WTC11 (cell line): ENCODE results near the gene MDH1. TPM values are rescaled to one million over a fixed set of nuclear protein-coding genes. Genes with fewer than 3 reads are reported as not detected.

ENCODE experiments used
- ATAC-seq: fragments of 200-7000 bp; cut with Tn5 transposase; 2 replicates; pipeline ENCODE4 v1.10.0; 2021; ENCODE audit warnings: mild to moderate bottlenecking, moderate library complexity
- CTCF ChIA-PET: fragments of 300-600 bp; sonication (Branson Sonifier 250); formaldehyde crosslinking; loops from one replicate; lab custom pipeline; 2021; ENCODE audit warnings: antibody characterized with exemption; lab: Charles Lee
- POLR2A ChIA-PET: fragments of 350-600 bp; sonication (Branson Sonifier 250); formaldehyde crosslinking; loops from one replicate; lab custom pipeline; 2021; ENCODE audit warnings: antibody characterized with exemption; lab: Charles Lee
- DNase-seq: peaks from one replicate; pipeline ENCODE4 v3.0.0; 2021; ENCODE audit warnings: low spot score
- H3K27ac Mint-ChIP-seq: 2 replicates; pipeline ENCODE4 v1.8.0; 2021; ENCODE audit warnings: mixed read lengths
- H3K27me3 Mint-ChIP-seq: 2 replicates; pipeline ENCODE4 v1.8.0; 2021; ENCODE audit warnings: low read depth, mild to moderate bottlenecking, moderate library complexity, mixed read lengths
- H3K36me3 Mint-ChIP-seq: 2 replicates; pipeline ENCODE4 v1.8.0; 2021; ENCODE audit warnings: mixed read lengths
- H3K4me1 Mint-ChIP-seq: 2 replicates; pipeline ENCODE4 v1.8.0; 2022; ENCODE audit warnings: mixed read lengths
- H3K4me3 Mint-ChIP-seq: 2 replicates; pipeline ENCODE4 v1.8.0; 2021; ENCODE audit warnings: mild to moderate bottlenecking, moderate library complexity, mixed read lengths
- H3K9me3 Mint-ChIP-seq: 2 replicates; pipeline ENCODE4 v1.8.0; 2021; ENCODE audit warnings: mixed read lengths
- CBFB ChIP-seq: sonication (generic); formaldehyde crosslinking; IDR thresholded peaks from 2 replicates; pipeline ENCODE4 v1.8.1; 2022; ENCODE audit warnings: mild to moderate bottlenecking, low read depth, missing genetic modification reagents
- E2F5 ChIP-seq: sonication (generic); formaldehyde crosslinking; IDR thresholded peaks from 2 replicates; pipeline ENCODE4 v1.8.1; 2022; ENCODE audit warnings: mild to moderate bottlenecking, moderate library complexity, missing genetic modification reagents
- ESRRA ChIP-seq: sonication (generic); formaldehyde crosslinking; IDR thresholded peaks from 2 replicates; pipeline ENCODE4 v1.8.1; 2022; ENCODE audit warnings: mild to moderate bottlenecking, missing genetic modification reagents, borderline replicate concordance
- HMGXB4 ChIP-seq: sonication (generic); formaldehyde crosslinking; IDR thresholded peaks from 2 replicates; pipeline ENCODE4 v1.8.1; 2023; ENCODE audit warnings: mild to moderate bottlenecking, moderate library complexity, missing genetic modification reagents
- IRF2 ChIP-seq: sonication (generic); formaldehyde crosslinking; IDR thresholded peaks from 2 replicates; pipeline ENCODE4 v1.8.0; 2022; ENCODE audit warnings: low read depth, missing genetic modification reagents, borderline replicate concordance
- JUN ChIP-seq: sonication (generic); formaldehyde crosslinking; IDR thresholded peaks from 2 replicates; pipeline ENCODE4 v1.8.0; 2023; ENCODE audit warnings: mild to moderate bottlenecking, missing genetic modification reagents
- NR2C2 ChIP-seq: sonication (generic); formaldehyde crosslinking; IDR thresholded peaks from 2 replicates; pipeline ENCODE4 v1.8.0; 2022; ENCODE audit warnings: mild to moderate bottlenecking, missing genetic modification reagents
- OVOL2 ChIP-seq: fragments of 250-450 bp; sonication (Bioruptor Pico); IDR thresholded peaks from 2 replicates; pipeline ENCODE4 v1.9.0; 2021; ENCODE audit warnings: mild to moderate bottlenecking, borderline replicate concordance
- PRRX2 ChIP-seq: fragments of 250-450 bp; sonication (Bioruptor Pico); IDR thresholded peaks from 2 replicates; pipeline ENCODE4 v1.8.0; 2021; ENCODE audit warnings: mild to moderate bottlenecking
- SMAD4 ChIP-seq: sonication (generic); formaldehyde crosslinking; IDR thresholded peaks from 2 replicates; pipeline ENCODE4 v1.8.0; 2022; ENCODE audit warnings: mild to moderate bottlenecking, missing genetic modification reagents
- SP1 ChIP-seq: sonication (generic); formaldehyde crosslinking; conservative IDR thresholded peaks from 2 replicates; pipeline ENCODE4 v1.8.1; 2022; ENCODE audit warnings: missing genetic modification reagents
- ZBTB21 ChIP-seq: sonication (generic); formaldehyde crosslinking; IDR thresholded peaks from 2 replicates; pipeline ENCODE4 v1.8.1; 2023; ENCODE audit warnings: mild to moderate bottlenecking, missing genetic modification reagents, borderline replicate concordance
- ZNF219 ChIP-seq: sonication (generic); formaldehyde crosslinking; IDR thresholded peaks from 2 replicates; pipeline ENCODE4 v1.8.0; 2023; ENCODE audit warnings: missing genetic modification reagents, mild to moderate bottlenecking, borderline replicate concordance
- ZNF232 ChIP-seq: sonication (generic); formaldehyde crosslinking; IDR thresholded peaks from 2 replicates; pipeline ENCODE4 v1.8.0; 2022; ENCODE audit warnings: mild to moderate bottlenecking, missing genetic modification reagents
- ZNF281 ChIP-seq: sonication (generic); formaldehyde crosslinking; IDR thresholded peaks from 2 replicates; pipeline ENCODE4 v1.8.0; 2023; ENCODE audit warnings: mild to moderate bottlenecking, missing genetic modification reagents
- total RNA-seq: library from RNA; stranded (reverse); gene quantifications from 3 replicates; pipeline ENCODE4 v1.2.3, GENCODE V29; 2021
- TF ChIP-seq, protein P1 (sequence below): fragments of 250-450 bp; sonication (Bioruptor Pico); IDR thresholded peaks from 2 replicates; pipeline ENCODE4 v1.9.0; 2021; ENCODE audit warnings: mild to moderate bottlenecking, borderline replicate concordance
- TF ChIP-seq, protein P2 (sequence below): sonication (generic); formaldehyde crosslinking; IDR thresholded peaks from 2 replicates; pipeline ENCODE4 v1.8.0; 2022; ENCODE audit warnings: mild to moderate bottlenecking, missing genetic modification reagents
- TF ChIP-seq, protein P3 (sequence below): sonication (generic); formaldehyde crosslinking; IDR thresholded peaks from 2 replicates; pipeline ENCODE4 v1.8.1; 2023; ENCODE audit warnings: mild to moderate bottlenecking, missing genetic modification reagents
- TF ChIP-seq, protein P4 (sequence below): fragments of 250-450 bp; sonication (Bioruptor Pico); IDR thresholded peaks from 2 replicates; pipeline ENCODE4 v1.8.0; 2021; ENCODE audit warnings: mild to moderate bottlenecking

MDH1 gene
- total RNA-seq, 1 experiment from 2014 or later = 259 TPM

- no peak for TF ChIP-seq ZNF219
- POLR2A ChIA-PET = no interaction called here
- Mint-ChIP-seq H3K27ac (no peak overlapping the region), H3K4me3 (no peak overlapping the region), H3K27me3 (no peaks in the 10 kb centered on the region), H3K4me1 (peaks cover 24% of the 10 kb centered on the region), H3K9me3 (peaks cover 6% of the 10 kb centered on the region), H3K36me3 (no peaks in the 10 kb centered on the region)
- DNase-seq = no peak
- CTCF ChIA-PET = no interaction called here
- ATAC-seq = no peak
These were observed 54.7 kb downstream of the MDH1 start for GRCh38 chr2:63643486-63643885.

- ATAC-seq (no peak), DNase-seq (no peak)
- H3K4me3 Mint-ChIP-seq = no peak overlapping the region
- no peaks in the 10 kb centered on the region for H3K27me3 Mint-ChIP-seq
- ChIA-PET CTCF (no interaction called here), POLR2A (no interaction called here)
- H3K27ac Mint-ChIP-seq = no peak overlapping the region
- TF ChIP-seq PRRX2 (CRISPR knock-in tag) (no peak), ZBTB21 (no peak)
- TF ChIP-seq, protein P1, sequence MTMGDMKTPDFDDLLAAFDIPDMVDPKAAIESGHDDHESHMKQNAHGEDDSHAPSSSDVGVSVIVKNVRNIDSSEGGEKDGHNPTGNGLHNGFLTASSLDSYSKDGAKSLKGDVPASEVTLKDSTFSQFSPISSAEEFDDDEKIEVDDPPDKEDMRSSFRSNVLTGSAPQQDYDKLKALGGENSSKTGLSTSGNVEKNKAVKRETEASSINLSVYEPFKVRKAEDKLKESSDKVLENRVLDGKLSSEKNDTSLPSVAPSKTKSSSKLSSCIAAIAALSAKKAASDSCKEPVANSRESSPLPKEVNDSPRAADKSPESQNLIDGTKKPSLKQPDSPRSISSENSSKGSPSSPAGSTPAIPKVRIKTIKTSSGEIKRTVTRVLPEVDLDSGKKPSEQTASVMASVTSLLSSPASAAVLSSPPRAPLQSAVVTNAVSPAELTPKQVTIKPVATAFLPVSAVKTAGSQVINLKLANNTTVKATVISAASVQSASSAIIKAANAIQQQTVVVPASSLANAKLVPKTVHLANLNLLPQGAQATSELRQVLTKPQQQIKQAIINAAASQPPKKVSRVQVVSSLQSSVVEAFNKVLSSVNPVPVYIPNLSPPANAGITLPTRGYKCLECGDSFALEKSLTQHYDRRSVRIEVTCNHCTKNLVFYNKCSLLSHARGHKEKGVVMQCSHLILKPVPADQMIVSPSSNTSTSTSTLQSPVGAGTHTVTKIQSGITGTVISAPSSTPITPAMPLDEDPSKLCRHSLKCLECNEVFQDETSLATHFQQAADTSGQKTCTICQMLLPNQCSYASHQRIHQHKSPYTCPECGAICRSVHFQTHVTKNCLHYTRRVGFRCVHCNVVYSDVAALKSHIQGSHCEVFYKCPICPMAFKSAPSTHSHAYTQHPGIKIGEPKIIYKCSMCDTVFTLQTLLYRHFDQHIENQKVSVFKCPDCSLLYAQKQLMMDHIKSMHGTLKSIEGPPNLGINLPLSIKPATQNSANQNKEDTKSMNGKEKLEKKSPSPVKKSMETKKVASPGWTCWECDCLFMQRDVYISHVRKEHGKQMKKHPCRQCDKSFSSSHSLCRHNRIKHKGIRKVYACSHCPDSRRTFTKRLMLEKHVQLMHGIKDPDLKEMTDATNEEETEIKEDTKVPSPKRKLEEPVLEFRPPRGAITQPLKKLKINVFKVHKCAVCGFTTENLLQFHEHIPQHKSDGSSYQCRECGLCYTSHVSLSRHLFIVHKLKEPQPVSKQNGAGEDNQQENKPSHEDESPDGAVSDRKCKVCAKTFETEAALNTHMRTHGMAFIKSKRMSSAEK (CRISPR knock-in tag) = no peak
- peaks cover 8% of the 10 kb centered on the region for H3K9me3 Mint-ChIP-seq
- H3K4me1 Mint-ChIP-seq = peaks cover 11% of the 10 kb centered on the region
- H3K36me3 Mint-ChIP-seq = peaks cover 8% of the 10 kb centered on the region
These were observed 59.9 kb downstream of the MDH1 start for GRCh38 chr2:63648632-63649031.

GRCh38 chr2:63649829-63650228 lies 61.1 kb downstream of the MDH1 start:
- Mint-ChIP-seq H3K4me1 (peaks cover 11% of the 10 kb centered on the region), H3K27me3 (no peaks in the 10 kb centered on the region), H3K4me3 (no peak overlapping the region), H3K9me3 (peaks cover 17% of the 10 kb centered on the region), H3K27ac (no peak overlapping the region), H3K36me3 (peaks cover 16% of the 10 kb centered on the region)
- ChIA-PET POLR2A (no interaction called here), CTCF (no interaction called here)
- DNase-seq = no peak
- no peak for ATAC-seq
- TF ChIP-seq, protein P2, sequence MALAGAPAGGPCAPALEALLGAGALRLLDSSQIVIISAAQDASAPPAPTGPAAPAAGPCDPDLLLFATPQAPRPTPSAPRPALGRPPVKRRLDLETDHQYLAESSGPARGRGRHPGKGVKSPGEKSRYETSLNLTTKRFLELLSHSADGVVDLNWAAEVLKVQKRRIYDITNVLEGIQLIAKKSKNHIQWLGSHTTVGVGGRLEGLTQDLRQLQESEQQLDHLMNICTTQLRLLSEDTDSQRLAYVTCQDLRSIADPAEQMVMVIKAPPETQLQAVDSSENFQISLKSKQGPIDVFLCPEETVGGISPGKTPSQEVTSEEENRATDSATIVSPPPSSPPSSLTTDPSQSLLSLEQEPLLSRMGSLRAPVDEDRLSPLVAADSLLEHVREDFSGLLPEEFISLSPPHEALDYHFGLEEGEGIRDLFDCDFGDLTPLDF (CRISPR knock-in tag) = no peak
- no peak for TF ChIP-seq ZNF232 (CRISPR knock-in tag)
- TF ChIP-seq, protein P3, sequence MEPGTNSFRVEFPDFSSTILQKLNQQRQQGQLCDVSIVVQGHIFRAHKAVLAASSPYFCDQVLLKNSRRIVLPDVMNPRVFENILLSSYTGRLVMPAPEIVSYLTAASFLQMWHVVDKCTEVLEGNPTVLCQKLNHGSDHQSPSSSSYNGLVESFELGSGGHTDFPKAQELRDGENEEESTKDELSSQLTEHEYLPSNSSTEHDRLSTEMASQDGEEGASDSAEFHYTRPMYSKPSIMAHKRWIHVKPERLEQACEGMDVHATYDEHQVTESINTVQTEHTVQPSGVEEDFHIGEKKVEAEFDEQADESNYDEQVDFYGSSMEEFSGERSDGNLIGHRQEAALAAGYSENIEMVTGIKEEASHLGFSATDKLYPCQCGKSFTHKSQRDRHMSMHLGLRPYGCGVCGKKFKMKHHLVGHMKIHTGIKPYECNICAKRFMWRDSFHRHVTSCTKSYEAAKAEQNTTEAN = no peak
- no peak for TF ChIP-seq IRF2 (CRISPR knock-in tag)
- TF ChIP-seq ZNF281 = no peak
- TF ChIP-seq ESRRA (CRISPR knock-in tag) = no peak
- no peak for TF ChIP-seq SMAD4 (CRISPR knock-in tag)
- TF ChIP-seq SP1 (CRISPR knock-in tag) = no peak
- no peak for TF ChIP-seq OVOL2 (CRISPR knock-in tag)
- no peak for TF ChIP-seq HMGXB4 (CRISPR knock-in tag)
- TF ChIP-seq, protein P4, sequence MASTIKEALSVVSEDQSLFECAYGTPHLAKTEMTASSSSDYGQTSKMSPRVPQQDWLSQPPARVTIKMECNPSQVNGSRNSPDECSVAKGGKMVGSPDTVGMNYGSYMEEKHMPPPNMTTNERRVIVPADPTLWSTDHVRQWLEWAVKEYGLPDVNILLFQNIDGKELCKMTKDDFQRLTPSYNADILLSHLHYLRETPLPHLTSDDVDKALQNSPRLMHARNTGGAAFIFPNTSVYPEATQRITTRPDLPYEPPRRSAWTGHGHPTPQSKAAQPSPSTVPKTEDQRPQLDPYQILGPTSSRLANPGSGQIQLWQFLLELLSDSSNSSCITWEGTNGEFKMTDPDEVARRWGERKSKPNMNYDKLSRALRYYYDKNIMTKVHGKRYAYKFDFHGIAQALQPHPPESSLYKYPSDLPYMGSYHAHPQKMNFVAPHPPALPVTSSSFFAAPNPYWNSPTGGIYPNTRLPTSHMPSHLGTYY (CRISPR knock-in tag) = no peak
- TF ChIP-seq E2F5 (CRISPR knock-in tag) = no peak
- no peak for TF ChIP-seq JUN (CRISPR knock-in tag)
- TF ChIP-seq CBFB (CRISPR knock-in tag) = no peak
- TF ChIP-seq NR2C2 (CRISPR knock-in tag) = no peak
